ENCODE results near the gene ARHGEF5. TPM values are rescaled to one million over a fixed set of nuclear protein-coding genes. Genes with fewer than 3 reads are reported as not detected.
A peak's percentile ranks its signal among the peaks of the same experiment; 100 is the strongest.

Gene ARHGEF5
- total RNA-seq, 2 donors from 2014 or later = 4.7 to 5.0 TPM

DNA sequence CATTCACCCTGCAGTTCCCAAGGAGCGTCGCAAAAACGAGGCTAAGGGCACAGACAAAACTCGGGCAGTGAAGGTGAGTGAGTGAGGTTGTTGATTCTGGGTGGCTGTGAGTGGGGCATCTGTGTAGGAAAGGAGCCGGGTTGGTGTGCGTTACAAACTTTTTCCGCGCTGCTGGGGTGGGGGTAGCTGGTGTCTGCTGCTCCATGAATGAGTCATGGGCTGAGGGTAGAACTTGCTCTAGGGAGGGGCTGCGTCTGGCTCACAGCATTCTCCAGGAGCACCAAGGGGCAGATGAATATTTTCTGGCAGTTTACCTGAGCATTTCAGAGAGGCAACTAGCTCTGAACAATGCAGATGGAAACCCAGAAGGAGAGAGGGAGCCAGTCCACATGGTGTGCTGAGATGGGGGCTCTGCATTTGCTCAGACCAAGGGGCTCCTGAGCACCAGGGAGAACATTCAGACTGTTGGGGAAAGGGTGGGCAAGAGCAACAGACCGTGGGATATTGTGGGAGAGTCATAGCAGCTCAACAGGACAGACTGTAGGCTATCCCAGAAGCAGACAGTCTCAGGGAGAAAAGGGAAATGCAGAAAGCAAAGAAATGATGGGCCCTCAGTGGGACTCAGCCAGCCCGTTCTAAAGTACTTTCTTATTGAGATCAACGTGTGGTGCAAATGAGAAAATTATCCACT is 29.5 kb downstream of the ARHGEF5 start:
- Histone ChIP-seq H3K36me3 (no peaks in the 10 kb centered on the region), H3K27me3 (no peaks in the 10 kb centered on the region), H3K4me3 (no peak overlapping the region), H3K27ac (no peak overlapping the region), H3K9me3 (no peaks in the 10 kb centered on the region), H3K4me1 (no peaks in the 10 kb centered on the region)
- peak; percentile 28 for DNase-seq (ENCODE audit: low spot score)
- TF ChIP-seq, protein P1, sequence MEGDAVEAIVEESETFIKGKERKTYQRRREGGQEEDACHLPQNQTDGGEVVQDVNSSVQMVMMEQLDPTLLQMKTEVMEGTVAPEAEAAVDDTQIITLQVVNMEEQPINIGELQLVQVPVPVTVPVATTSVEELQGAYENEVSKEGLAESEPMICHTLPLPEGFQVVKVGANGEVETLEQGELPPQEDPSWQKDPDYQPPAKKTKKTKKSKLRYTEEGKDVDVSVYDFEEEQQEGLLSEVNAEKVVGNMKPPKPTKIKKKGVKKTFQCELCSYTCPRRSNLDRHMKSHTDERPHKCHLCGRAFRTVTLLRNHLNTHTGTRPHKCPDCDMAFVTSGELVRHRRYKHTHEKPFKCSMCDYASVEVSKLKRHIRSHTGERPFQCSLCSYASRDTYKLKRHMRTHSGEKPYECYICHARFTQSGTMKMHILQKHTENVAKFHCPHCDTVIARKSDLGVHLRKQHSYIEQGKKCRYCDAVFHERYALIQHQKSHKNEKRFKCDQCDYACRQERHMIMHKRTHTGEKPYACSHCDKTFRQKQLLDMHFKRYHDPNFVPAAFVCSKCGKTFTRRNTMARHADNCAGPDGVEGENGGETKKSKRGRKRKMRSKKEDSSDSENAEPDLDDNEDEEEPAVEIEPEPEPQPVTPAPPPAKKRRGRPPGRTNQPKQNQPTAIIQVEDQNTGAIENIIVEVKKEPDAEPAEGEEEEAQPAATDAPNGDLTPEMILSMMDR (IDR thresholded peaks at IDR 0.05) = no peak

DNA sequence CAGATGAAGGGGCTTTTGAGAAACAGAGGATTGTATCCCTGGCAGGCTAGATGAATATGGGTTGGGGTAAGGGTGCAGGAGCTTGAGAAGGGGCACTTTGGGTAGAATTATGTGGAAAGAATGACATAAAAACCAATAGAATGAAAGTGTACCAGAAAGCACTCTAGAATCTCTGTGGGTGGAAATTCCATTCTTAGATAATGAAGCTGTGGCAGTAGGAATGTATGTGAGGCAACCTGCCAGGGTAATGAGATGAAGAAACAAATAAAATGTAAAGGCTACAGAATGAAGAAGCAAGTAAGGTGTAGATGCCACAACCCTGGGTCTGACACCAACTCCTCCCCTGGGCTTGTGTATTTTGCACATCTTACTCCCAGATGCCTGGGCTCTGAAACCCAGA is 31.5 kb downstream of the ARHGEF5 start:
- Histone ChIP-seq H3K27ac (no peak overlapping the region), H3K4me1 (peaks cover 0 to 2% of the 10 kb centered on the region in 2 donors), H3K36me3 (no peaks in the 10 kb centered on the region), H3K27me3 (no peaks in the 10 kb centered on the region), H3K4me3 (no peak overlapping the region), H3K9me3 (no peaks in the 10 kb centered on the region)
- no peak for DNase-seq (ENCODE audit: low spot score)
- TF ChIP-seq, protein P1 (IDR thresholded peaks at IDR 0.05) = no peak

DNA sequence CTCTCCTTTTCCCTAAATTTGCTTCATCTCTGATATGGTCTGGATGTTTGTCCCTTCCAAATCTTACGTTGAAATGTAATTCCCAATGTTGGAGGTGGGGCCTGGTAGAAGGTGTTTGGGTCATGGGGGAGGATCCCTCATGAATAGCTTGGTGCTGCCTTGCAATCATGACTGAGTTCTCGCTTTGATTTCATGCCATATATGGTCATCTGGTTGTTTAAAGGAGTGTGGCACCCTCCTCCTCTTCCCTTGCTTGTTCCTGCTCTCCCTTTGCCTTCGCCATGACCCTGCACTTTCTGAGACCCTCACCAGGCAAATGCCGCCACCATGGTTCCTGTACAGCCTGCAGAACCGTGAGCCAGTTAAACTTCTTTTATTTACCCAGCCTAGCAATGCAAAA is 33.7 kb downstream of the ARHGEF5 start:
- H3K4me1 ChIP-seq = peaks cover 0 to 6% of the 10 kb centered on the region in 2 donors
- H3K27ac ChIP-seq = no peak overlapping the region
- H3K4me3 ChIP-seq = no peak overlapping the region
- TF ChIP-seq, protein P1 (IDR thresholded peaks at IDR 0.05) = no peak
- no peaks in the 10 kb centered on the region for H3K36me3 ChIP-seq
- no peaks in the 10 kb centered on the region for H3K27me3 ChIP-seq
- no peaks in the 10 kb centered on the region for H3K9me3 ChIP-seq
- DNase-seq (ENCODE audit: low spot score) = no peak

DNA sequence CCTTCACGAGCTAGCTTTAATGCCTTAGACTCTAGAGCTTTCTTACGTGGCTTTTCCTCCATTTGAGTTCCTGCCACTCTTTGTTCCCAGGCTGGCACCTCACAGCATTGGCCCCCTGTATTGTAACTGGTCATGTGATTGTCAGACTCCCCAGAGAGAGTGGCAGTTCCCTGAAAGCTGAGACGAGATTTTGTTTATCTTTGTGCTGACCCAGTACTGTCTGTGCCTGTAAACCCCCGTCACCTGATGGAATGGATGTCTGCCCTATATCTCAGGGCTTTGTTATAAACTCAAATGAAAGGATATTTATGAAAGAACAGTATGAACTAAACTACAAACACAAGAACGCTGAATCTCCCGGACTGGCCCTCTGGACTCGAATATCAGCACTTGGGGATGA is 35.3 kb downstream of the ARHGEF5 start:
- Histone ChIP-seq H3K36me3 (no peaks in the 10 kb centered on the region), H3K27me3 (no peaks in the 10 kb centered on the region), H3K4me3 (no peak overlapping the region), H3K9me3 (no peaks in the 10 kb centered on the region), H3K27ac (no peak overlapping the region), H3K4me1 (peaks cover 0 to 6% of the 10 kb centered on the region in 2 donors)
- DNase-seq (ENCODE audit: low spot score) = peak; percentile 36
- TF ChIP-seq, protein P1 (IDR thresholded peaks at IDR 0.05) = no peak

DNA sequence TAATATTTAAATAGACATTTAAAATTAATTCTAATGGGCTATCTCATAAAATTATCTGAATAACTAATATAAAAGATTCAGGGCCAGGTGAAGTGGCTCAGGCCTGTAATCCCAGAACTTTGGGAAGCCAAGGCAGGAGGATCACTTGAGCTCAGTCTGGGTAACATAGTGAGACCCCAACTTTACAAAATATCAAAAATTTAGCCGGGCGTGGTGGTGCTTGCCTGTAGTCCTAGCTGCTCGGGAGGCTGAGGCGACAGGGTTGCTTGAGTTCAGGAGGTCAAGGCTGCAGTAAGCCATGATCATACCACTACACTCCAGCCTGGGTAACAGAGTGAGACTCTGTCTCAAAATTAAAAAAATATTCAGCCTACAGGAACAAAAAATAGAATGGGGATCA is 35.8 kb downstream of the ARHGEF5 start:
- TF ChIP-seq, protein P1 (IDR thresholded peaks at IDR 0.05) = no peak
- Histone ChIP-seq H3K36me3 (no peaks in the 10 kb centered on the region), H3K27ac (no peak overlapping the region), H3K4me3 (no peak overlapping the region), H3K27me3 (no peaks in the 10 kb centered on the region), H3K4me1 (peaks cover 0 to 6% of the 10 kb centered on the region in 2 donors), H3K9me3 (no peaks in the 10 kb centered on the region)
- DNase-seq (ENCODE audit: low spot score) = no peak

DNA sequence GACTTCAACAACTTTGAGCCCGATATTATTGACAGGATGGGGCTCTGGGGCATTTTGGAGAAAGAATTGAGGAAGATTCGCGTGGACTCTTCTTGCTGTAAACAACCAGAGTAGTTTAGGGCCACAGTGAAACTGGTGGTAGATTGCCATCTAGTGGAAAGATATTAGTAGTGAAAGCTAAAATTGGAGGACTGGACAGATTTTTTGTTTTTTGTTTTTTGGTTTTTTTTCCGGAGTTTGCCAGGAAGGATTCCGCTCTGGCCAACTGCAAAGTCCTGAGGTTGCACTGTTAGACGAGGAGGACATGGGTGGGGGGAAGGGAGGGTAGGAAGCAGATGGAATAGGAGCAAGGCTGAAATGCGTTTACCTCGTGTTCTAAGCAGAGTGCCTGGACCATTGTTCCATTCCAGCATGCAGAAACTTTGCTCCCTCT is 36.6 kb downstream of the ARHGEF5 start:
- peak; percentile 54 for DNase-seq (ENCODE audit: low spot score)
- Histone ChIP-seq H3K4me3 (no peak overlapping the region), H3K36me3 (no peaks in the 10 kb centered on the region), H3K27ac (no peak overlapping the region), H3K9me3 (no peaks in the 10 kb centered on the region), H3K4me1 (peaks cover 0 to 6% of the 10 kb centered on the region in 2 donors), H3K27me3 (no peaks in the 10 kb centered on the region)
- TF ChIP-seq, protein P1 (IDR thresholded peaks at IDR 0.05) = peak; percentile 40 to 87
